GM18909 (cell line): ENCODE data around the gene ILF2.

ENCODE experiments used
- ATAC-seq: cut with Tn5 transposase; IDR thresholded peaks from one replicate; pipeline ENCODE4 v1.9.1; 2021; ENCODE audit warnings: mild to moderate bottlenecking; ENCODE audit not compliant: unreplicated experiment, poor library complexity

ILF2 gene

DNA sequence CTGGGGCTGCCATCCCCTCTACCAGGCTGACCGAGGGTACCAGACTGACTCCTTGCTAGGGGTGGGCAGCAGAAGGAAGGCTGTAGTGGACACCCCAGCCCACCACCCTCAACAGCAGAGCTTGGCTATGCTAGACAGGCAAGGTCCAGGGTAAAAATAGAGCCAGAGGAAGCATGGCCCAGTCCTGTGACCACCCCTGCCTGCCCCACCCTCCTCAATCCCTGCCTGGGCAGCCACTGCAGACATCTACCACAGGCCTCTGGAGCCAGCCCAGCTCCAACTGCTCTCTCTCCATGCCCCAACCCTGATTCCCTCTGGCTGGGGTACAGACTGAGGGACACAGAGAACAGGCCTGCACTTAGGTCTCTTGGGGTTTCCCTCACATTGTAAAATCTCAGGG, 40.8 kb downstream of the ILF2 start:
- ATAC-seq = no peak

GRCh38 chr1:153629343-153629665, 41.5 kb downstream of the ILF2 start:
- ATAC-seq = no peak

DNA sequence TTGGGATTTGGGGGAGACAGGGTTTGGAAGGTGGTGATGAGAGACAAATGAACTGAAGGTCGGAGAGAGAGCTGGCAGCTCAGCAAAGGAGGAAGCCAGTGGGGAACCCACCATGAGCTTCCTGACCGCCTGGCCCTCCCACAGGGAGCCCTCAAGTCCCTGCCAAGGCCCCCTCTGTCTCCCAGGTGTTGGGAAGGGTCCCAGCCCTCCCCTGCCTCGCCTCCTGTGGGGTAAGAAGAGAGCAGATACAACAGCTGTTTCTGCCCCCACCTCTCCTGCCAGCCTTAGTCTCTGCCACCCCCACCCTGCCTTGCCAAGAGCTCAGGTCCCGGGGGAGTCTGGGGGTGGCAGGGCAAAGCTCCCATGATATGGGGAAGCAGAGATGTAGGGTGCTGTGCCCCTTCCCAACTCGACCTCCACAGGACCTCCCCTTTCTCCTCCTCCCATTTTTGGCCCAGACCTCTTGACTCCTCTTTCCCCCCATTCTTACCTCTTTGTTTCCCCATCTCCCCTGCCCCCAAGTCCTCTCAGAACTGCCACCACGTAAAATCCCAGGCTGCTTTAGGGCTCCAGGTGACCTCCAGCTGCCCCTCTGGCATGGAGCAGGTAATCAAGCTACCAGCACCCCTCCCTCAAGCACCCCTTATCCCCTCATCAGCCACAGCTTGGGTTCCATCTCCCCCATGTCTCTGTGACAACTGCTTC, 42.0 kb downstream of the ILF2 start:
- ATAC-seq = no peak

GRCh38 chr1:153627715-153628626, 42.8 kb downstream of the ILF2 start, which contains the start of gene S100A1:
Gene S100A1, plus strand, starts transcription at chr1:153628434. Its CDS starts 2,088 bp downstream, at chr1:153630522.
- no peak for ATAC-seq

- ATAC-seq = no peak
Observed at GRCh38 chr1:153626904-153627714, 43.7 kb downstream of the ILF2 start, which contains the start of gene S100A13. Gene S100A13, minus strand, starts transcription at chr1:153627505. Its CDS starts 1,033 bp downstream, at chr1:153626472.

- ATAC-seq = no peak
Observed at GRCh38 chr1:153626477-153626903, 44.3 kb downstream of the ILF2 start.

DNA sequence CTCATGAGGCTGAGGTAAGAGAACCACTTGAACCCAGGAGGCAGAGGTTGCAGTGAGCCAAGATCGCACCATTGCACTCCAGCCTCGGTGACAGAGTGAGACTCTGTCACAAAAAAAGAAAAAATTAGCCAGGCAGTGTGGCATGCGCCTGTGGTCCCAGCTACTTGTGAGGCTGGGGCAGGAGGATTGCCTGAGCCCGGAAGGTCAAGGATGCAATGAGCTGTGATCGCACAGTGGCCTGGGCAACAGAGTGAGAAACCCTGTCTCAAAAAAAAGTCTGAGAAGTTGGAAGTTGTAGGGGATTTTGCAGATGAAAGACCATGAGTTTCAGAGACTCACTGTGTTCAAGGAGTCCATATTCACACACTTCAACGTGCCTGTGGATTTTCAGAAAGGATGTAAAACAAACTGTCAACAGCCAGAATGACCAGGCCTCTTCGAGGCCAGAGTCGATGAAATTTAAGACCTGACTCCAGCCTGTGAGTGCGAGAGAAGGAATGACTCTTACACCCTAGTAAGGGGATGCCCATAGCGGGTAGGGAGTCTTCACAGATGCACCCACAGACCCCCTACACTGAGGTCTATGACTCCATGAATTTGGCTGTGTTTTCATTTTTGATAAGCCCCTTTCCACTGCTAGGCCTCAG, 45.7 kb downstream of the ILF2 start:
- ATAC-seq = no peak

GRCh38 chr1:153623101-153623500, 47.7 kb downstream of the ILF2 start:
- ATAC-seq = no peak

- ATAC-seq = no peak
Observed at GRCh38 chr1:153619171-153619570, 51.6 kb downstream of the ILF2 start.

GRCh38 chr1:153617663-153618062, 53.1 kb downstream of the ILF2 start:
- peak; percentile 72 for ATAC-seq

GRCh38 chr1:153616917-153617311, 53.9 kb downstream of the ILF2 start:
- no peak for ATAC-seq

- no peak for ATAC-seq
Observed at GRCh38 chr1:153616144-153616916, 54.5 kb downstream of the ILF2 start, which contains the start of gene S100A14. Gene S100A14, minus strand, starts transcription at chr1:153616325. Its CDS starts 467 bp downstream, at chr1:153615858.

DNA sequence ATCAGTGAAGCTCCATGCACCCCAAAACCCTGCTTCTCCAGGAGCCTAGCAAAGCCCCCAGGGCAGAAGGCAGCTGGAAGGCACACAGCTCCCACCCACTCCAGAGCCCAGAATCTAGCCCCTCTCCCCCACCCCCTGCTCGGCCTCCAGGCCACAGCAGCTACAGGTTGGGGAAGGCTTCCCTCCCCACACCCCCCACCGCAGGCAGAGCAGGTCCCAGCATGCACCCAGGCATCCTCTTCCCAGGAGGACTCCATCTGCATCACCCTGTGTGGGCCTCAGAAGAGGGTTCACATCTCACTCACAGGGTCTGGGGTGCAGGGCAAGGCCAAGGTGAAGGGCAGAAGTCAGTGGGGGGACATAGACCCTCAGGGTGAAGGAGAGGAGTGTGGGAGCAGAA, 55.4 kb downstream of the ILF2 start:
- no peak for ATAC-seq

DNA sequence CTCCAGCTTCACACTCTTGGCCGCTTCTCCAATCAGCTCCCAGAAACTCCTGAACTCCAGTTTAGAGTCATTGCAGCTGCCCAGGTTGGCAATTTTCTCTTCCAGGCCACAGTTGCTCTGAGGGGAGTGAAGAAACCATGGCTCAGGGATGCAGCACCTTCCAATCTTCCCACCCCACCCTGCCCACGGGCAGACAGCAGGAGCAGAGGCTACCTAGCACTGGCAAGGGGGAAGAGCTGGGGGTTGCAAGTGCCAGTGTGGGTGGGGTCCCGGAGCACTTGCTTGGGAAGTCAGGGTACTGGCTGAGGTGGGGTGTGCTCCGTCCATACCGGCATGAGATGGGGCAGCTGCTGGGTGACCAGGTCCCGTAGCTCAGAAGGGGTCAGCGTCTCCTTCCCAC, 55.9 kb downstream of the ILF2 start:
- no peak for ATAC-seq

GRCh38 chr1:153614189-153614900, 56.4 kb downstream of the ILF2 start:
- no peak for ATAC-seq

GRCh38 chr1:153613406-153613805, 57.4 kb downstream of the ILF2 start:
- no peak for ATAC-seq

DNA sequence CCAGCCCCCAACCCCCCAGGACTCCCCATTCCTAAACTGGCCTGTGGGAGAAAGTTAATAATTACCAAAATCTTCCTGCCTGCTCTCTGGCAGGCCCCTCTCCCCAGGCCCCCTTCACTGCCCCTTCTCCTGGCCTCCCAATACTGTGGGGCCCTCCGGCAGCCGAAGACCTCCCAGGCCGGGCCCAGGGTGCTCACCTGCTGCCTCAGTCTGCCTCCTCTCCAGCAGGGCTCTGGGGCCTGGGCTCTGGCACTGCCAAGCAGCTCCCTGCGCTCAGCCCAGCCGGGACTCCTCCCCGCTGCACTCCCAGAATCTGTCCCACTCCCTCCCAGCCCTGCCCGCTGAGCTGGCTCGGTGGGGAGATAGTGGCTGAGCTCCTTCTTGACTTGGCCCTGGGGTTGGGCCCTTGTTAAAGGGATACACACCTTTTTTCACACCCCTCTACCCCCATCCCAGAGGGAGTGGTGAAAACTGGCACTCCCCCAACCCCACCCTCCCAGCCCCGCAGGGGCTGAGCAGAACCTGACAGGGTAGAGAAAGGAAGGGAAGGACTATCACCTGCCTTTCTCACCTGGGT, 58.0 kb downstream of the ILF2 start, which contains the start of gene S100A16:
S100A16 (minus strand) TSS at position 383 of the 577 bp plus-strand sequence. CDS start 4,986 bp downstream, outside the sequence.
- no peak for ATAC-seq

- ATAC-seq = no peak
Observed at GRCh38 chr1:153612111-153612754, 58.6 kb downstream of the ILF2 start.
